LNCaP clone FGC (cell line): ENCODE results near the gene STK11IP.

ENCODE experiments used
- DNase-seq: peaks from one replicate; pipeline ENCODE4 v3.0.0-alpha.2; 2011; ENCODE audit warnings: low read depth
- H3K4me3 ChIP-seq: 2 replicates; pipeline ENCODE4 v1.5.1; 2011; ENCODE audit warnings: mild to moderate bottlenecking, low read depth, low read length, control low read depth
- TF ChIP-seq, protein P1 (sequence below): IDR thresholded peaks from 2 replicates; pipeline ENCODE4 v1.5.1; 2012; ENCODE audit warnings: mild to moderate bottlenecking; ENCODE audit not compliant: control insufficient read depth, insufficient read depth; ENCODE audit errors: extremely low read depth

Gene STK11IP

DNA sequence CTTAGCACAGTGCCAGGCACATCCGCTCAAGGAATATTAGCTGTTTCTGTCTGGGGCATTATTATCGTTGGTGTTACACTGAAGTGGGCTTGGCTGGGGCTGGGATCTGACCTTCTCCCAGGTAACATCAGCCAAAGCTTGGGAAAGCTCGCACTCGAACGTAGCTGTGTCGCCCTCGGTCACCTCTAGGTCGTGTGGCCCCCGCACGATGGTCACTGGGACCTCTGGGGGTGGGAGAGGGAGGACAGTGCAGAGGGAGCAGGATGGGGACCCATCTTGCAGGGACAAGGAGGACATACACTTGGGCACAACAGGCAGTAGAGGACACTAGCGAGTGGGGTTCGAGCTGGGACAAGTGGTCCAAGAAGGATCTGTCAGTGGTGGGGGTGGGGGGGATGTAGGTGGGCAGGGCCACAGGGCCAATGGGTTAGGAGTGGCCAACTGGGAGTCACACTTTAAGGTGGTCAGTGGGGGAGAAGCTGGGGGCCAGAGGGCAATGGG lies 44.1 kb upstream of the STK11IP start:
- TF ChIP-seq, protein P1, sequence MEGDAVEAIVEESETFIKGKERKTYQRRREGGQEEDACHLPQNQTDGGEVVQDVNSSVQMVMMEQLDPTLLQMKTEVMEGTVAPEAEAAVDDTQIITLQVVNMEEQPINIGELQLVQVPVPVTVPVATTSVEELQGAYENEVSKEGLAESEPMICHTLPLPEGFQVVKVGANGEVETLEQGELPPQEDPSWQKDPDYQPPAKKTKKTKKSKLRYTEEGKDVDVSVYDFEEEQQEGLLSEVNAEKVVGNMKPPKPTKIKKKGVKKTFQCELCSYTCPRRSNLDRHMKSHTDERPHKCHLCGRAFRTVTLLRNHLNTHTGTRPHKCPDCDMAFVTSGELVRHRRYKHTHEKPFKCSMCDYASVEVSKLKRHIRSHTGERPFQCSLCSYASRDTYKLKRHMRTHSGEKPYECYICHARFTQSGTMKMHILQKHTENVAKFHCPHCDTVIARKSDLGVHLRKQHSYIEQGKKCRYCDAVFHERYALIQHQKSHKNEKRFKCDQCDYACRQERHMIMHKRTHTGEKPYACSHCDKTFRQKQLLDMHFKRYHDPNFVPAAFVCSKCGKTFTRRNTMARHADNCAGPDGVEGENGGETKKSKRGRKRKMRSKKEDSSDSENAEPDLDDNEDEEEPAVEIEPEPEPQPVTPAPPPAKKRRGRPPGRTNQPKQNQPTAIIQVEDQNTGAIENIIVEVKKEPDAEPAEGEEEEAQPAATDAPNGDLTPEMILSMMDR, result no peak
- no peak overlapping the region for H3K4me3 ChIP-seq

DNA sequence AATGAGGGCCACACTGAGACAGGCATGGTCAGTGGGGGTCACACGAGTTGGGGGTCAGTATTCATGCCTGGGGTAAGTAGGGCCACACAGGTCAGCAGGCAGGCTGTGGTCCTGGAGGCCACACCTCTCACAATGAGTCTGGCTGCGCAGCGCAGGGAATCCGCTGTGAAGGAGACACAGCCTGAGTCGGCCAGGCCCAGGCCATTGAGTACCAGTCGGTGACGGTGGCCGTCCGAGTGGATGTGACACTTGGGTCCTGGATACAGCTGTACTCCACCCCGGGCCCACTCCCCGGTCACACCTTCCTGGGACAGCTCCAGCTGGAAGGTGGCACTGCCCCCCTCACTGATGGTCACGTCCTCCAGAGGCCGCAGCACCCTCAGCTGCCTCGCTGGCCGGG lies 43.3 kb upstream of the STK11IP start:
- H3K4me3 ChIP-seq, result no peak overlapping the region
- TF ChIP-seq, protein P1, result no peak
- no peak for DNase-seq

More for the DNA sequence above, 44.1 kb upstream of the STK11IP start:
- no peak for DNase-seq

DNA sequence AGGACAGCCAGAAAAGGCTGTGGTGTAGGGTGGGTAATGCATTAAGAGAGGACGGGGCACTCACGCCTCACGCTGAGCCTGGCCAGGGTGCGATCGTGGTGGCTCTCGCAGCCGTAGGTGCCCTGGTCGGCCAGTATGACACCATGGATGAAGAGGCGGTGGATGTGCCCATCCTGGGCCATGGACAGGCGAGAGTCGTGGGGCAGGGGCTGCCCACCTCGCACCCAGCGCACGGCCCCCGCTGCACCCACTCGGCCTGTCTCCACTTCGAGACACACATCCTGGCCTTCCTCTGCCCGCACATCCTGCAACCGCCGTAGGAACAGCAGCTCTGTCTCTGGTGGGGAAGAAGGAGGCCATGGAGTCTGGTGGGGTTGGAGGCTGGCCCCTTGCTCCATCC lies 41.7 kb upstream of the STK11IP start:
- TF ChIP-seq, protein P1, result no peak

DNA sequence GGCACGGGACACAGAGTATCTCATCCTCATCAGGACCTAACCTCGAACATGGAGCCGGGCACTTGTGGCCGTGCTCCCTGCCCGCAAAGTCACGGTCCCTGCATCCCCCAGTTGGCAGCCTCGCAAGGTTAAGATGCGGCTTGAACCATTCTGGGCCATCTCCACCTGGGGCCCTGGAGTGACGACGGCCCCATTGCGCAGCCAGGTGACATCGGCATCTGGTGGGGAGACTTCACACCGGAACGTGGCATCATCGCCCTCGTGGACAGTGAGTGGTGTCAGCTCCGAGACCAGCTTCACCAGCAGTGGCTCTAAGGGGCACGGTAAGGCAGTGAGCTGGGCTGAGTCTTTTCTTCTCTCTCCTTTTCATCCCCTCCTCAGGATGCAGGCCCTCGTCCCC lies 41.2 kb upstream of the STK11IP start:
- TF ChIP-seq, protein P1, result no peak
- no peak overlapping the region for H3K4me3 ChIP-seq

More for the DNA sequence above, 41.7 kb upstream of the STK11IP start:
- no peak overlapping the region for H3K4me3 ChIP-seq
- DNase-seq, result no peak

DNA sequence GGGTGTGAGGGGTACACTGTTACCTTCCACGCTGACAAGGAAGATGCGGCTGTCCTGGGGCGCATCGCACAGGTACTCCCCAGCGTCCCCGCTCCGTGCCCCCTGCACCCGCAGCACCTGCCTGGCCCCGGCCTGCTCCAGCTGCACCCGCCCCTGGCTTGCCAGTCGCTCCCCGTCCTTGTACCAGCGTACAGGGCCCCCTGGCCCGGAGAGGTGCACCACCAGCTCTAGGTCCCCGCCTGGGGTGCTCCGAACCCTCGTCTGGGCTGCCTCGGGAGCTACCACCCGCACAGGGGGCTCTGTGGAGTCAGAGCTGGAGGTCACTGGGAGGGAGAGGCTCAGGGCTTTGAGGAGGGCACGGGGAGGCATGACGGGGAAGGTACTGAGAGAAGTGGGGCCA lies 40.3 kb upstream of the STK11IP start:
- TF ChIP-seq, protein P1, result no peak
- DNase-seq, result no peak
- no peak overlapping the region for H3K4me3 ChIP-seq

More for the DNA sequence above, 41.2 kb upstream of the STK11IP start:
- no peak for DNase-seq

DNA sequence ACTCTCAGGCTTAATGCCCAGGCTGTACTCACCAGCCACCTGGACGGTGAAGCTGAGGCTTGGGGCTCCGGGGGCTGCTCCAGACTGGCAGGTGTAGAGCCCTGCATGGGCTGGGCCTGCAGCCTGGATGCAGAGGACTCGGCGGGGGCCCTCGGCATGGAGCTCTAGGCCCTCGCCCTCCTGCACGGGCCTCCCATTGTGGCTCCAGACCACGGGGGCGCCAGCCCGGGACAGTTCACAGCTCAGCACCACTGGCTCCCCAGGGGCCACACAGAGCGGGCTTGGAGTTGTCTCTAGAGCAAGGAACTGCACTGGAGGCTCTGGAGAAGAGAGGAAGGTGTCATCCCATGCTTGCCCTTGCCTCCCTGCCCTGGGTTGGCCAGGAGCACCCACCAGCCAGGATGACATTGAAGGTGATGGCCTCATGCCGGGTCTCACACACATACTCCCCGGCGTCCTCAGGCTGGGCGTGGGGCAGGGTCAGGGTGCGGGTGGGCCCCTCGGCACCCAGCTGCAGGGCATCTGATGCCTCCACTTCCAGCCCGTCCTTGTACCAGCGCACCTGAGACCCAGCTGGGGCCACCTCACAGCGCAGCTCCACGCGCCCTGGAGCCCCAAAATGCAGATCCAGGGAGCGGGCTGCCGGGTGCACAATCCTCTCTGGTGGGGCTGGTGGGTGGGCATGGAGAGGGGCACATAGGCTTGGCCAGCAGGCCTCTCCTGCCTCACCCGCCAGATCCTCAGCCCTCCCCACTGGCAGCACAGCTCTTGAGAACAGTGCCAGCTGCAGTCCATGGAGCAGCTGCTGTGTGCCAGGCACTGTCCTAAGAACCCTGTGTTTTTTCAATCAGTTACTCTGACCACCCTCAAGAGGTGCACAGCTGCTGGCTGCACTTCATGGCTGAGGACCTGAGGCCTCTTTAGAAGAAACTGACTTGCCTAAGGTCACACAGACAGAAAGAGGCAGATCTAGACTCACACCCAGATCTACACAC lies 39.6 kb upstream of the STK11IP start:
- TF ChIP-seq, protein P1, result no peak
- no peak for DNase-seq
- H3K4me3 ChIP-seq, result no peak overlapping the region
